A549 (cell line): ENCODE measurements around the gene UXS1. TPM values are rescaled to one million over a fixed set of nuclear protein-coding genes. Genes with fewer than 3 reads are reported as not detected.

Experiments used
- ATAC-seq, 2 experiments: fragments of 200-7000 bp in 1 of 2; fragments of >200 bp in 1 of 2; cut with Nextera tagmentation in 1 of 2; cut with Tn5 transposase in 1 of 2; 3 replicates each; pipeline versions ENCODE4 v1.8.0 to v1.9.1; 2018 to 2020; ENCODE audit warnings: mild to moderate bottlenecking in 1 of 2, moderate library complexity in 1 of 2
- CTCF ChIA-PET: fragments of 300-600 bp; sonication (Branson Sonifier 250); formaldehyde crosslinking; extraction: SDS; loops from one replicate; lab custom pipeline; 2021; ENCODE audit warnings: antibody characterized with exemption, inconsistent platforms; lab: Yijun Ruan, JAX
- POLR2A ChIA-PET: fragments of 350-600 bp; formaldehyde crosslinking; extraction: SDS; loops from one replicate; lab custom pipeline; 2021; ENCODE audit warnings: antibody characterized with exemption, inconsistent platforms; lab: Yijun Ruan, JAX
- DNase-seq, 2 experiments: peaks; one replicate each; pipeline versions ENCODE4 v3.0.0 to v3.0.0-alpha.2; 2011 to 2016; ENCODE audit warnings: low read depth in 1 of 2, low spot score in 1 of 2
- FAIRE-seq: peaks from 2 replicates; lab custom pipeline; 2011; peaks lifted over from hg19 to GRCh38; lab: Jason Lieb, UNC
- H3K27ac ChIP-seq, 2 experiments: fragments of >200 bp; sonication (Bioruptor Twin); formaldehyde crosslinking; 3 replicates each; pipeline ENCODE4 v1.5.1; 2016 to 2017
- H3K4me1 ChIP-seq: fragments of >200 bp; sonication (Bioruptor Twin); formaldehyde crosslinking; 3 replicates; pipeline ENCODE4 v1.6.1; 2016
- H3K4me2 ChIP-seq: fragments of >200 bp; sonication (Bioruptor Twin); formaldehyde crosslinking; 3 replicates; pipeline ENCODE4 v1.6.1; 2016
- H3K4me3 ChIP-seq: fragments of >200 bp; sonication (Bioruptor Twin); formaldehyde crosslinking; 3 replicates; pipeline ENCODE4 v1.5.1; 2016
- H3K9me3 ChIP-seq: fragments of >200 bp; sonication (Bioruptor Twin); formaldehyde crosslinking; 3 replicates; pipeline ENCODE4 v1.6.1; 2016
- BHLHE40 ChIP-seq: IDR thresholded peaks from 2 replicates; pipeline ENCODE4 v1.6.1; 2012; ENCODE audit warnings: low read depth, low read length, inconsistent platforms
- CBX2 ChIP-seq: fragments of 200-600 bp; sonication (generic); IDR thresholded peaks from 2 replicates; pipeline ENCODE4 v1.6.1; 2016; ENCODE audit warnings: low read depth, mild to moderate bottlenecking, borderline replicate concordance
- EP300 ChIP-seq, 2 experiments: fragments of >200 bp; sonication (Bioruptor Twin); formaldehyde crosslinking; IDR thresholded peaks; 2 replicates in 1 of 2; 3 replicates in 1 of 2; pipeline ENCODE4 v1.6.1; 2016 to 2017
- FOSB ChIP-seq: fragments of 250-450 bp; sonication (Bioruptor Pico); IDR thresholded peaks from 2 replicates; pipeline ENCODE4 v1.5.0; 2020; ENCODE audit warnings: mild to moderate bottlenecking, moderate library complexity
- FOSL2 ChIP-seq, 2 experiments: fragments of 450-650 bp in 1 of 2; fragments of >200 bp in 1 of 2; sonication (Bioruptor Twin) in 1 of 2; formaldehyde crosslinking; IDR thresholded peaks; 2 replicates each; pipeline versions ENCODE4 v1.5.0 to v1.6.1; 2016 to 2020; ENCODE audit warnings: mild to moderate bottlenecking in 1 of 2, moderate library complexity in 1 of 2
- GATA3 ChIP-seq: IDR thresholded peaks from 2 replicates; pipeline ENCODE4 v1.6.1; 2012; ENCODE audit warnings: borderline replicate concordance
- HOXB13 ChIP-seq: fragments of 250-450 bp; sonication (Bioruptor Pico); IDR thresholded peaks from 2 replicates; pipeline ENCODE4 v1.5.0; 2020; ENCODE audit warnings: low read depth, mild to moderate bottlenecking, moderate library complexity
- JUN ChIP-seq, 2 experiments: fragments of >200 bp; sonication (Bioruptor Twin); formaldehyde crosslinking; IDR thresholded peaks; 2 replicates in 1 of 2; 3 replicates in 1 of 2; pipeline ENCODE4 v1.6.1; 2016 to 2017
- MAFK ChIP-seq: fragments of 450-650 bp; IDR thresholded peaks from 2 replicates; pipeline ENCODE4 v1.6.1; 2014; ENCODE audit not compliant: partially characterized antibody
- NPAS2 ChIP-seq: fragments of 250-450 bp; sonication (Bioruptor Pico); IDR thresholded peaks from 2 replicates; pipeline ENCODE4 v1.8.0; 2022; ENCODE audit warnings: mild to moderate bottlenecking, moderate library complexity, borderline replicate concordance
- PHF8 ChIP-seq: fragments of 200-600 bp; sonication (generic); IDR thresholded peaks from 2 replicates; pipeline ENCODE4 v1.6.1; 2016; ENCODE audit warnings: low read depth, mild to moderate bottlenecking, antibody characterized with exemption, moderate library complexity, borderline replicate concordance
- POLR2A ChIP-seq: IDR thresholded peaks from 2 replicates; pipeline ENCODE4 v1.6.1; 2012; ENCODE audit warnings: mild to moderate bottlenecking, low read length
- SMC3 ChIP-seq: fragments of >200 bp; sonication (Bioruptor Twin); formaldehyde crosslinking; IDR thresholded peaks from 3 replicates; pipeline ENCODE4 v1.6.1; 2018; ENCODE audit warnings: inconsistent platforms
- SREBF2 ChIP-seq: fragments of 450-650 bp; IDR thresholded peaks from 2 replicates; pipeline ENCODE4 v1.6.1; 2014; ENCODE audit warnings: mild to moderate bottlenecking, moderate library complexity
- TFCP2L1 ChIP-seq: fragments of 250-450 bp; sonication (Bioruptor Pico); IDR thresholded peaks from 2 replicates; pipeline ENCODE4 v1.5.0; 2021; ENCODE audit warnings: mild to moderate bottlenecking
- TP53 ChIP-seq: fragments of 250-450 bp; sonication (Bioruptor Pico); IDR thresholded peaks from 2 replicates; pipeline ENCODE4 v1.5.0; 2021; ENCODE audit warnings: mild to moderate bottlenecking, moderate library complexity
- ZC3H11A ChIP-seq: fragments of 450-650 bp; IDR thresholded peaks from 2 replicates; pipeline ENCODE4 v1.6.1; 2014; ENCODE audit warnings: antibody characterized with exemption, mild to moderate bottlenecking
- WGBS: methylation state at CpG from one replicate; pipeline ENCODE4 v1.1.6; 2017; ENCODE audit errors: missing lambda C conversion rate; 5-methylcytosine and 5-hydroxymethylcytosine counted together
- polyA plus RNA-seq, 4 experiments: library from polyadenylated mRNA; depleted of rRNA in 3 of 4; stranded (reverse); fragments of >200 nt; fragmentation: RNase III in 1 of 4; extraction: RNeasy Plus Mini Kit Qiagen cat#74134 plus additional on column Dnase treatment in 1 of 4; gene quantifications; 2 replicates in 3 of 4; 3 replicates in 1 of 4; pipeline ENCODE4 v1.2.3, GENCODE V29; 2011 to 2017
- TF ChIP-seq, protein P1 (sequence below): IDR thresholded peaks from 2 replicates; pipeline ENCODE4 v1.6.1; 2012
- TF ChIP-seq, protein P2 (sequence below): fragments of >200 bp; sonication (Bioruptor Twin); formaldehyde crosslinking; IDR thresholded peaks from 3 replicates; pipeline ENCODE4 v1.5.1; 2016

The UXS1 gene
- polyA plus RNA-seq, 2 of the 4 experiments (the other 2 are of a cell fraction), result 50.5 to 53.2 TPM

DNA sequence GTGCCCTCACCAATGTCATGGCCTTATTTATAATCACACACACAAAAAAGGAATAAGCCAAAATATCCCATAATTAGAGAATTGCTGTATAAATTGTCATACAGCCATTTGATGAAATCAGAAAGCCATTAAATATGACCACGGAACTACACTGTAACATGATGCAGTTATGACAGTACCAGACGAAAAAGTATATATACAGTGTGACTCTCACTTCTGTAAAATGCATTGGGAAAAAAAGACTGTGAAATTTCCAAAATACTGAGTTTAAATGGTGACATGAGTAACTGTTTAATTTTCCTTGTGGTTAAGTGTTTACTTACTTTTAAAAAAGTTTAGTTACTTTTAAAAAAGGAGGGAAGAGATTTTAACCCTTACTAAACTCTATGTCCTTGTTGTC, 25.4 kb downstream of the UXS1 start:
- WGBS, result 80% methylated on average over 2 of the region's 2 CpGs
- Histone ChIP-seq H3K4me1 (0 out of 3 replicates have a peak, but pooled peaks cover 3% of the 10 kb centered on the region), H3K4me3 (no peak overlapping the region), H3K9me3 (no peaks in the 10 kb centered on the region), H3K4me2 (no peak overlapping the region), H3K27ac (no peak overlapping the region)
- TF ChIP-seq JUN (IDR thresholded peaks at IDR 0.05), result no peak
- no peak for TF ChIP-seq SREBF2
- no peak for TF ChIP-seq CBX2
- no peak for TF ChIP-seq EP300 (IDR thresholded peaks at IDR 0.05)
- no peak for TF ChIP-seq PHF8
- FAIRE-seq (no peak), ATAC-seq (no peak), DNase-seq (no peak)
- ChIA-PET CTCF (no interaction called here), POLR2A (no interaction called here)

DNA sequence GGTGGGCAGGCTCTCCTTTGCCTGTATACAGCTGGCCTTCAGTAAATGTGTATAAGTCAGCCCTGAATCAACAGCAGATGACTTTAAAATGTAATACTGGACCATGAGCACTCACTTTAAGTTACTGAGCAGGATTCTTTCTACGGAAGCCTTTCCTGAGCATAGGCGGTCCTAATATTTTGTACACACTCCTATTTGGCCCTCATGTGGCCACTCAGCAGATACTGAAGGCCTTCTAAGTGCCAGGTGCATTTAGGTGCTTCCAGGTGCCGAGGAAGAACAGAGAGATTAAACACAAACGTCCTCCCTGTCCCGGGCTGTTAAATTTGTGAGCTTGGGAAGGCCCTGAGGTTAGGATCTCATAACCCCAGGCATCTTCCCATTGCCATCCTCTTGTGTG, 27.0 kb downstream of the UXS1 start:
- H3K4me2 ChIP-seq, result no peak overlapping the region
- ChIA-PET CTCF (interaction anchor here (0.7 to 1.1 kb wide), 3 partner anchors 9 to 97 kb away, joined by 3 read pairs; no protein-coding TSS in a partner anchor), POLR2A (no interaction called here)
- H3K9me3 ChIP-seq, result no peaks in the 10 kb centered on the region
- peaks cover 12% of the 10 kb centered on the region; the same call in 2 of the 3 replicates for H3K4me1 ChIP-seq
- WGBS, result 86% methylated on average over 5 of the region's 5 CpGs
- TF ChIP-seq HOXB13 (CRISPR knock-in tag) (no peak), SMC3 (no peak), NPAS2 (no peak), POLR2A (no peak), TP53 (CRISPR knock-in tag) (no peak), FOSL2 (IDR thresholded peaks at IDR 0.05) (no peak), FOSL2 (CRISPR knock-in tag; IDR thresholded peaks at IDR 0.05) (no peak), SREBF2 (no peak), BHLHE40 (no peak)
- TF ChIP-seq, protein P1, sequence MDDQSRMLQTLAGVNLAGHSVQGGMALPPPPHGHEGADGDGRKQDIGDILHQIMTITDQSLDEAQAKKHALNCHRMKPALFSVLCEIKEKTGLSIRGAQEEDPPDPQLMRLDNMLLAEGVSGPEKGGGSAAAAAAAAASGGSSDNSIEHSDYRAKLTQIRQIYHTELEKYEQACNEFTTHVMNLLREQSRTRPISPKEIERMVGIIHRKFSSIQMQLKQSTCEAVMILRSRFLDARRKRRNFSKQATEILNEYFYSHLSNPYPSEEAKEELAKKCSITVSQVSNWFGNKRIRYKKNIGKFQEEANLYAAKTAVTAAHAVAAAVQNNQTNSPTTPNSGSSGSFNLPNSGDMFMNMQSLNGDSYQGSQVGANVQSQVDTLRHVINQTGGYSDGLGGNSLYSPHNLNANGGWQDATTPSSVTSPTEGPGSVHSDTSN, result no peak
- DNase-seq (no peak), ATAC-seq (peak; percentile 21 to 39; a peak in 2 of 6 replicates), FAIRE-seq (no peak)
- no peak overlapping the region for H3K27ac ChIP-seq
- no peak overlapping the region for H3K4me3 ChIP-seq

DNA sequence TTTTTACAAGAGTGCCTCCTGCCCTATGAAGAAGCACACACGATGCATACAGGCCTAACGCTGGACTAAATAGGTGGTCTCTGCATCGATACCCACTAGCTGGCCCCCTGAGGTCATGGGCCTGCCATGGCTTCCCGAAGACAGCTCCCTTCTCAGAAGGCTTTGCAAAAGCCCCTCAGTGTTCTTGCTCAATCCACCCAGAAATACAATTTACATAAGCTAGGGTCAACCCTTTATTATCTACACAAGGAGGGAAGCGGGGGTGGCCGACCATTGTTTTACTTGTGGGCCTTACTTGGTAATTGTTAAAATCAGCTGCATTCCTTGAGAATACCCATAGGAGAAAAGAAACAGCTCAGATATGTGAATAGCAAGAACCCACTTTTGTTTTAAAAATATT, 28.5 kb downstream of the UXS1 start:
- Histone ChIP-seq H3K4me2 (no peak overlapping the region), H3K4me1 (peaks cover 16% of the 10 kb centered on the region; the same call in 2 of the 3 replicates), H3K4me3 (no peak overlapping the region), H3K9me3 (no peaks in the 10 kb centered on the region), H3K27ac (no peak overlapping the region)
- FAIRE-seq (no peak), ATAC-seq (no peak), DNase-seq (no peak)
- ChIA-PET CTCF (no interaction called here), POLR2A (no interaction called here)
- WGBS, result 76% methylated on average over 6 of the region's 6 CpGs
- TF ChIP-seq TFCP2L1 (no peak), GATA3 (no peak)

DNA sequence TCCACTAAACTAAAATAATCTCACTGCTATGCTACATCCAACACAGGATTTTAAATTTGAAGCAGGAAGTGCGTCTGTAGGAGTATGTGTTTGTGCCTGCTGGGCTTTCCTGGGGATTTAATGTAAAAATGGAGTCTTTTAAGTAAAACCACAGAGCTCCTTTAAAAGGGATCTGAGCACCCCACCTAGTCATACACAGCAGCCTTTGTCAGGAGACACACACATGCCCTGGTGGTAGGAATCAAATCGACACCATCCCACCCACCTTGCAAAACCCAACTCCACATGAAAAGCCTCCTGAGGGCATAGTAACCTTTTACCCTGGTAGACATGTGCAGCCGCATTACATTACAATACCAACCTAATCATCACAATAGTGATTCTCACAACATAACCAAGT, 29.1 kb downstream of the UXS1 start:
- DNase-seq (no peak), ATAC-seq (peak; percentile 51 to 68; a peak in 2 of 6 replicates), FAIRE-seq (no peak)
- ChIA-PET POLR2A (no interaction called here), CTCF (no interaction called here)
- Histone ChIP-seq H3K4me3 (no peak overlapping the region), H3K27ac (no peak overlapping the region), H3K4me2 (no peak overlapping the region), H3K9me3 (no peaks in the 10 kb centered on the region), H3K4me1 (peaks cover 16% of the 10 kb centered on the region; the same call in 2 of the 3 replicates)
- TF ChIP-seq FOSB (CRISPR knock-in tag), result no peak
- TF ChIP-seq MAFK, result no peak
- TF ChIP-seq, protein P2, sequence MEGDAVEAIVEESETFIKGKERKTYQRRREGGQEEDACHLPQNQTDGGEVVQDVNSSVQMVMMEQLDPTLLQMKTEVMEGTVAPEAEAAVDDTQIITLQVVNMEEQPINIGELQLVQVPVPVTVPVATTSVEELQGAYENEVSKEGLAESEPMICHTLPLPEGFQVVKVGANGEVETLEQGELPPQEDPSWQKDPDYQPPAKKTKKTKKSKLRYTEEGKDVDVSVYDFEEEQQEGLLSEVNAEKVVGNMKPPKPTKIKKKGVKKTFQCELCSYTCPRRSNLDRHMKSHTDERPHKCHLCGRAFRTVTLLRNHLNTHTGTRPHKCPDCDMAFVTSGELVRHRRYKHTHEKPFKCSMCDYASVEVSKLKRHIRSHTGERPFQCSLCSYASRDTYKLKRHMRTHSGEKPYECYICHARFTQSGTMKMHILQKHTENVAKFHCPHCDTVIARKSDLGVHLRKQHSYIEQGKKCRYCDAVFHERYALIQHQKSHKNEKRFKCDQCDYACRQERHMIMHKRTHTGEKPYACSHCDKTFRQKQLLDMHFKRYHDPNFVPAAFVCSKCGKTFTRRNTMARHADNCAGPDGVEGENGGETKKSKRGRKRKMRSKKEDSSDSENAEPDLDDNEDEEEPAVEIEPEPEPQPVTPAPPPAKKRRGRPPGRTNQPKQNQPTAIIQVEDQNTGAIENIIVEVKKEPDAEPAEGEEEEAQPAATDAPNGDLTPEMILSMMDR, result no peak
- TF ChIP-seq ZC3H11A, result no peak
- WGBS, result 80% methylated on average over 3 of the region's 3 CpGs
